SKM-1 (cell line): Measurements from ENCODE around the gene TMEM187.

Experiments used
- DNase-seq: peaks from one replicate; lab custom pipeline; 2025; ENCODE audit not compliant: unreplicated experiment; lab: John Stamatoyannopoulos, UW

TMEM187 gene

GRCh38 chrX:153953892-153954557 lies 18.5 kb upstream of the TMEM187 start:
- no peak for DNase-seq

- DNase-seq = no peak
Observed at GRCh38 chrX:153954558-153955227, 17.9 kb upstream of the TMEM187 start.

GRCh38 chrX:153955228-153955732 lies 17.3 kb upstream of the TMEM187 start:
- DNase-seq = no peak

- DNase-seq = no peak
Observed at GRCh38 chrX:153956044-153956907, 16.3 kb upstream of the TMEM187 start.

- DNase-seq = no peak
Observed at GRCh38 chrX:153957224-153957623, 15.3 kb upstream of the TMEM187 start.

- DNase-seq = no peak
Observed at GRCh38 chrX:153958605-153959004, 13.9 kb upstream of the TMEM187 start.

- DNase-seq = no peak
Observed at GRCh38 chrX:153959649-153960048, 12.9 kb upstream of the TMEM187 start.

- no peak for DNase-seq
Observed at GRCh38 chrX:153960077-153960476, 12.5 kb upstream of the TMEM187 start.

- no peak for DNase-seq
Observed at GRCh38 chrX:153960786-153961185, 11.8 kb upstream of the TMEM187 start.

- no peak for DNase-seq
Observed at GRCh38 chrX:153961292-153961691, 11.3 kb upstream of the TMEM187 start.

GRCh38 chrX:153963546-153963945 lies 9.0 kb upstream of the TMEM187 start:
- no peak for DNase-seq

- DNase-seq = no peak
Observed at GRCh38 chrX:153964105-153964504, 8.4 kb upstream of the TMEM187 start.

GRCh38 chrX:153965406-153965805 lies 7.1 kb upstream of the TMEM187 start:
- no peak for DNase-seq

- no peak for DNase-seq
Observed at GRCh38 chrX:153966283-153966688, 6.3 kb upstream of the TMEM187 start.

GRCh38 chrX:153966841-153967535 lies 5.6 kb upstream of the TMEM187 start:
- DNase-seq = no peak

- no peak for DNase-seq
Observed at GRCh38 chrX:153967536-153968224, 4.9 kb upstream of the TMEM187 start.

- no peak for DNase-seq
Observed at GRCh38 chrX:153968255-153968654, 4.3 kb upstream of the TMEM187 start.

GRCh38 chrX:153968754-153969124 lies 3.8 kb upstream of the TMEM187 start:
- DNase-seq = no peak

- no peak for DNase-seq
Observed at GRCh38 chrX:153969125-153969903, 3.2 kb upstream of the TMEM187 start.

- no peak for DNase-seq
Observed at GRCh38 chrX:153969904-153970356, 2.6 kb upstream of the TMEM187 start.
